ENCODE measurements around the gene GDF15.

- TF ChIP-seq EZH2 (IDR thresholded peaks at IDR 0.05; ENCODE audit: borderline replicate concordance, insufficient read depth, low read length, poor library complexity, severe bottlenecking) (no peak), TAF1 (IDR thresholded peaks at IDR 0.05; ENCODE audit: low read depth) (no peak), CTCF (IDR thresholded peaks at IDR 0.05; ENCODE audit: poor library complexity, severe bottlenecking) (no peak), REST (IDR thresholded peaks at IDR 0.05; ENCODE audit: borderline replicate concordance) (no peak)
Observed at GRCh38 chr19:18392417-18392816, 6.5 kb downstream of the GDF15 start.
